Brain microvascular endothelial cell (primary cell): ENCODE data around the gene FANCI.

ENCODE experiments used
- DNase-seq: peaks from one replicate; pipeline ENCODE4 v3.0.0-alpha.2; 2020
- H3K27ac ChIP-seq: fragments of 250-450 bp; sonication (Bioruptor Pico); 2 replicates; pipeline ENCODE4 v1.5.1; 2020; ENCODE audit warnings: mild to moderate bottlenecking, moderate library complexity
- H3K27me3 ChIP-seq: fragments of 250-450 bp; sonication (Bioruptor Pico); replicated peaks from 2 replicates; pipeline ENCODE4 v1.5.1; 2020; ENCODE audit warnings: mild to moderate bottlenecking
- H3K36me3 ChIP-seq: fragments of 250-450 bp; sonication (Bioruptor Pico); replicated peaks from 2 replicates; pipeline ENCODE4 v1.5.1; 2020; ENCODE audit warnings: mild to moderate bottlenecking
- H3K4me3 ChIP-seq: 2 replicates; pipeline ENCODE4 v1.5.1; 2011; ENCODE audit warnings: low read depth, mild to moderate bottlenecking, control low read depth, low read length, moderate library complexity
- CTCF ChIP-seq: IDR thresholded peaks from 2 replicates; pipeline ENCODE4 v1.5.1; 2011; ENCODE audit warnings: low read depth, mild to moderate bottlenecking, moderate library complexity, low read length, control low read depth, inconsistent platforms; ENCODE audit errors: missing control alignments
- in situ Hi-C: cut with HindIII; loops from 2 replicates; pipeline ENCODE4 v1.10.0; 2017; ENCODE audit warnings: low sequenced_read_pairs, low pct_ligation_motif_present

The FANCI gene

GRCh38 chr15:89340573-89340972, 96.8 kb downstream of the FANCI start:
- in situ Hi-C loops = no loop called here
- no peak for DNase-seq
- peaks cover 2% of the 10 kb centered on the region for H3K27me3 ChIP-seq
- H3K27ac ChIP-seq = no peak overlapping the region
- no peak overlapping the region for H3K4me3 ChIP-seq
- TF ChIP-seq CTCF = no peak
- no peaks in the 10 kb centered on the region for H3K36me3 ChIP-seq

GRCh38 chr15:89341316-89342005, 97.7 kb downstream of the FANCI start:
- TF ChIP-seq CTCF = no peak
- no peak overlapping the region for H3K27ac ChIP-seq
- no peak overlapping the region for H3K4me3 ChIP-seq
- DNase-seq = no peak
- in situ Hi-C loops = no loop called here
- no peaks in the 10 kb centered on the region for H3K36me3 ChIP-seq
- peaks cover 9% of the 10 kb centered on the region for H3K27me3 ChIP-seq

GRCh38 chr15:89342840-89343239, 99.1 kb downstream of the FANCI start:
- Histone ChIP-seq H3K36me3 (no peaks in the 10 kb centered on the region), H3K27me3 (peaks cover 13% of the 10 kb centered on the region), H3K4me3 (no peak overlapping the region), H3K27ac (no peak overlapping the region)
- DNase-seq = no peak
- no peak for TF ChIP-seq CTCF
- in situ Hi-C loops = no loop called here

- Histone ChIP-seq H3K36me3 (no peaks in the 10 kb centered on the region), H3K27me3 (peaks cover 13% of the 10 kb centered on the region), H3K4me3 (no peak overlapping the region), H3K27ac (no peak overlapping the region)
- in situ Hi-C loops = no loop called here
- no peak for TF ChIP-seq CTCF
- DNase-seq = no peak
Measured at GRCh38 chr15:89345248-89345647, 101.5 kb downstream of the FANCI start.

GRCh38 chr15:89346516-89347231, 102.9 kb downstream of the FANCI start:
- no peak for DNase-seq
- H3K36me3 ChIP-seq = no peaks in the 10 kb centered on the region
- no peak for TF ChIP-seq CTCF
- H3K4me3 ChIP-seq = no peak overlapping the region
- H3K27me3 ChIP-seq = peaks cover 13% of the 10 kb centered on the region
- H3K27ac ChIP-seq = no peak overlapping the region
- in situ Hi-C loops = no loop called here

GRCh38 chr15:89349206-89349558, 105.4 kb downstream of the FANCI start:
- no peak for DNase-seq
- Histone ChIP-seq H3K36me3 (no peaks in the 10 kb centered on the region), H3K27me3 (peaks cover 16% of the 10 kb centered on the region), H3K4me3 (no peak overlapping the region), H3K27ac (no peak overlapping the region)
- no peak for TF ChIP-seq CTCF
- in situ Hi-C loops = no loop called here
